ENCODE data around the gene GJC1. TPM values are rescaled to one million over a fixed set of nuclear protein-coding genes. Genes with fewer than 3 reads are reported as not detected.
A peak's percentile ranks its signal among the peaks of the same experiment; 100 is the strongest.

GJC1 gene
- 10 to 100 TPM in 2 of 8 experiments, 1 to 10 TPM in 6; 1.4 to 43.0 (median 9.0) TPM for total RNA-seq

- WGBS, 10 experiments: 0% methylated on average over 1 to 2 of the region's 123 CpGs; no CpG with 5 or more reads in 8 of the 10 experiments
- H3K27ac ChIP-seq: peak within 1 kb of the TSS in 1 of 2 donors; percentile 19
- H3K4me1 ChIP-seq (replicated peaks in 1 of 2): peaks cover 3 to 6% of the 10 kb centered on the region in 2 donors
- peak; percentile 60 to 79 (median 72) for ATAC-seq (replicated peaks in 6 of 8)
- H3K4me3 ChIP-seq: peak within 1 kb of the TSS; percentile 50 to 93 (median 89)
- in situ Hi-C loops (cut with MboI; ENCODE audit: low pct_unique_long_range_greater_than_20kb in 2 of 9, low sequenced_read_pairs in 9 of 9, unreplicated experiment in 9 of 9): no loop called here
Measured at GRCh38 chr17:44829523-44830358, at the start of gene GJC1. GJC1 (minus strand) TSS chr17:44830287; CDS start chr17:44805817, 24,470 bp downstream.

- Histone ChIP-seq H3K27ac (no peak overlapping the region), H3K4me3 (no peak overlapping the region), H3K4me1 (replicated peaks in 1 of 2) (no peaks in the 10 kb centered on the region)
- in situ Hi-C loops (cut with MboI; ENCODE audit: low pct_unique_long_range_greater_than_20kb in 2 of 9, low sequenced_read_pairs in 9 of 9, unreplicated experiment in 9 of 9): no loop called here
- 63 to 100% (median 87%) methylated on average over 1 to 3 of the region's 6 CpGs; no CpG with 5 or more reads in 4 of the 10 experiments for WGBS, 10 experiments
- ATAC-seq (replicated peaks in 6 of 8): peak in 5 of 8 experiments; percentile 12 to 79 (median 38)
Measured at GRCh38 chr17:44879376-44879775, 49.3 kb upstream of the GJC1 start.

- Histone ChIP-seq H3K4me1 (replicated peaks in 1 of 2) (no peaks in the 10 kb centered on the region), H3K4me3 (no peak overlapping the region), H3K27ac (no peak overlapping the region)
- in situ Hi-C loops (cut with MboI; ENCODE audit: low pct_unique_long_range_greater_than_20kb in 2 of 9, low sequenced_read_pairs in 9 of 9, unreplicated experiment in 9 of 9): no loop called here
- peak in 1 of 8 experiments; percentile 20 for ATAC-seq (replicated peaks in 6 of 8)
- 12 to 100% (median 51%) methylated on average over 1 to 6 of the region's 6 CpGs for WGBS, 10 experiments
Measured at GRCh38 chr17:44878627-44879221, 48.6 kb upstream of the GJC1 start.

- Histone ChIP-seq H3K4me3 (no peak overlapping the region), H3K27ac (no peak overlapping the region), H3K4me1 (replicated peaks in 1 of 2) (no peaks in the 10 kb centered on the region)
- in situ Hi-C loops (cut with MboI; ENCODE audit: low pct_unique_long_range_greater_than_20kb in 2 of 9, low sequenced_read_pairs in 9 of 9, unreplicated experiment in 9 of 9): no loop called here
- 80 to 100% (median 93%) methylated on average over 1 to 5 of the region's 5 CpGs for WGBS, 10 experiments
- no peak for ATAC-seq (replicated peaks in 6 of 8)
Measured at GRCh38 chr17:44877121-44877520, 47.0 kb upstream of the GJC1 start.

- H3K4me3 ChIP-seq: no peak overlapping the region
- no peak overlapping the region for H3K27ac ChIP-seq
- in situ Hi-C loops (cut with MboI; ENCODE audit: low pct_unique_long_range_greater_than_20kb in 2 of 9, low sequenced_read_pairs in 9 of 9, unreplicated experiment in 9 of 9): no loop called here
- WGBS, 10 experiments: 86 to 100% (median 96%) methylated on average over 1 to 5 of the region's 6 CpGs; no CpG with 5 or more reads in 2 of the 10 experiments
- no peak for ATAC-seq (replicated peaks in 6 of 8)
- no peaks in the 10 kb centered on the region for H3K4me1 ChIP-seq (replicated peaks in 1 of 2)
Measured at GRCh38 chr17:44875761-44876160, 45.7 kb upstream of the GJC1 start.

GRCh38 chr17:44872131-44872768 is 42.2 kb upstream of the GJC1 start:
- in situ Hi-C loops (cut with MboI; ENCODE audit: low pct_unique_long_range_greater_than_20kb in 2 of 9, low sequenced_read_pairs in 9 of 9, unreplicated experiment in 9 of 9): loop anchor here in 1 of 9 experiments (25.0 kb wide), 1 partner anchor 110 kb away; the partner anchor contains the start of gene ADAM11
- H3K4me1 ChIP-seq (replicated peaks in 1 of 2): no peaks in the 10 kb centered on the region
- 59 to 100% (median 94%) methylated on average over 3 to 9 of the region's 9 CpGs; no CpG with 5 or more reads in 4 of the 10 experiments for WGBS, 10 experiments
- no peak overlapping the region for H3K4me3 ChIP-seq
- H3K27ac ChIP-seq: no peak overlapping the region
- ATAC-seq (replicated peaks in 6 of 8): no peak

GRCh38 chr17:44871556-44871955 is 41.5 kb upstream of the GJC1 start:
- ATAC-seq (replicated peaks in 6 of 8): no peak
- 70 to 100% (median 100%) methylated on average over 1 to 10 of the region's 12 CpGs; no CpG with 5 or more reads in 3 of the 10 experiments for WGBS, 10 experiments
- in situ Hi-C loops (cut with MboI; ENCODE audit: low pct_unique_long_range_greater_than_20kb in 2 of 9, low sequenced_read_pairs in 9 of 9, unreplicated experiment in 9 of 9): loop anchor here in 1 of 9 experiments (25.0 kb wide), 1 partner anchor 109 kb away; the partner anchor contains the start of gene ADAM11
- Histone ChIP-seq H3K4me1 (replicated peaks in 1 of 2) (no peaks in the 10 kb centered on the region), H3K4me3 (no peak overlapping the region), H3K27ac (no peak overlapping the region)

GRCh38 chr17:44867841-44868240 is 37.8 kb upstream of the GJC1 start:
- in situ Hi-C loops (cut with MboI; ENCODE audit: low pct_unique_long_range_greater_than_20kb in 2 of 9, low sequenced_read_pairs in 9 of 9, unreplicated experiment in 9 of 9): loop anchor here in 4 of 9 experiments (10.0 to 25.0 kb wide), 2 partner anchors 93 to 106 kb away; partner anchors contain the start of gene ADAM11 (in 1 of the 4)
- no peaks in the 10 kb centered on the region for H3K4me1 ChIP-seq (replicated peaks in 1 of 2)
- no peak overlapping the region for H3K27ac ChIP-seq
- WGBS, 10 experiments: 80 to 100% (median 93%) methylated on average over 1 to 3 of the region's 3 CpGs; no CpG with 5 or more reads in 3 of the 10 experiments
- ATAC-seq (replicated peaks in 6 of 8): no peak
- H3K4me3 ChIP-seq: no peak overlapping the region

GRCh38 chr17:44865931-44866330 is 35.8 kb upstream of the GJC1 start:
- Histone ChIP-seq H3K4me3 (no peak overlapping the region), H3K4me1 (replicated peaks in 1 of 2) (no peaks in the 10 kb centered on the region), H3K27ac (no peak overlapping the region)
- WGBS, 10 experiments: 0 to 100% (median 83%) methylated on average over 1 to 6 of the region's 6 CpGs; no CpG with 5 or more reads in 1 of the 10 experiments
- in situ Hi-C loops (cut with MboI; ENCODE audit: low pct_unique_long_range_greater_than_20kb in 2 of 9, low sequenced_read_pairs in 9 of 9, unreplicated experiment in 9 of 9): loop anchor here in 4 of 9 experiments (10.0 to 25.0 kb wide), 2 partner anchors 91 to 104 kb away; partner anchors contain the start of gene ADAM11 (in 1 of the 4)
- ATAC-seq (replicated peaks in 6 of 8): peak in 1 of 8 experiments; percentile 14

GRCh38 chr17:44865231-44865660 is 35.2 kb upstream of the GJC1 start:
- 0 to 86% (median 35%) methylated on average over 1 of the region's 1 CpG; no CpG with 5 or more reads in 4 of the 10 experiments for WGBS, 10 experiments
- ATAC-seq (replicated peaks in 6 of 8): peak; percentile 63 to 90 (median 81)
- Histone ChIP-seq H3K27ac (no peak overlapping the region), H3K4me1 (replicated peaks in 1 of 2) (no peaks in the 10 kb centered on the region), H3K4me3 (no peak overlapping the region)
- in situ Hi-C loops (cut with MboI; ENCODE audit: low pct_unique_long_range_greater_than_20kb in 2 of 9, low sequenced_read_pairs in 9 of 9, unreplicated experiment in 9 of 9): loop anchor here in 4 of 9 experiments (10.0 to 25.0 kb wide), 2 partner anchors 90 to 103 kb away; partner anchors contain the start of gene ADAM11 (in 1 of the 4)

GRCh38 chr17:44864831-44865230 is 34.7 kb upstream of the GJC1 start:
- H3K27ac ChIP-seq: no peak overlapping the region
- no peaks in the 10 kb centered on the region for H3K4me1 ChIP-seq (replicated peaks in 1 of 2)
- ATAC-seq (replicated peaks in 6 of 8): peak in 3 of 8 experiments; percentile 22 to 35 (median 24)
- no peak overlapping the region for H3K4me3 ChIP-seq
- in situ Hi-C loops (cut with MboI; ENCODE audit: low pct_unique_long_range_greater_than_20kb in 2 of 9, low sequenced_read_pairs in 9 of 9, unreplicated experiment in 9 of 9): loop anchor here in 4 of 9 experiments (10.0 to 25.0 kb wide), 2 partner anchors 90 to 103 kb away; partner anchors contain the start of gene ADAM11 (in 1 of the 4)
- 20 to 83% (median 66%) methylated on average over 1 to 8 of the region's 10 CpGs; no CpG with 5 or more reads in 2 of the 10 experiments for whole genome bisulfite sequencing, 10 experiments
